CD4-positive, alpha-beta T cell treated with Interleukin-17A for 1 hour (primary cell): Measurements from ENCODE around the gene GPR89A.

Source experiments
- DNase-seq: peaks from one replicate; pipeline ENCODE4 v3.0.0-alpha.2; 2020

Gene GPR89A

DNA sequence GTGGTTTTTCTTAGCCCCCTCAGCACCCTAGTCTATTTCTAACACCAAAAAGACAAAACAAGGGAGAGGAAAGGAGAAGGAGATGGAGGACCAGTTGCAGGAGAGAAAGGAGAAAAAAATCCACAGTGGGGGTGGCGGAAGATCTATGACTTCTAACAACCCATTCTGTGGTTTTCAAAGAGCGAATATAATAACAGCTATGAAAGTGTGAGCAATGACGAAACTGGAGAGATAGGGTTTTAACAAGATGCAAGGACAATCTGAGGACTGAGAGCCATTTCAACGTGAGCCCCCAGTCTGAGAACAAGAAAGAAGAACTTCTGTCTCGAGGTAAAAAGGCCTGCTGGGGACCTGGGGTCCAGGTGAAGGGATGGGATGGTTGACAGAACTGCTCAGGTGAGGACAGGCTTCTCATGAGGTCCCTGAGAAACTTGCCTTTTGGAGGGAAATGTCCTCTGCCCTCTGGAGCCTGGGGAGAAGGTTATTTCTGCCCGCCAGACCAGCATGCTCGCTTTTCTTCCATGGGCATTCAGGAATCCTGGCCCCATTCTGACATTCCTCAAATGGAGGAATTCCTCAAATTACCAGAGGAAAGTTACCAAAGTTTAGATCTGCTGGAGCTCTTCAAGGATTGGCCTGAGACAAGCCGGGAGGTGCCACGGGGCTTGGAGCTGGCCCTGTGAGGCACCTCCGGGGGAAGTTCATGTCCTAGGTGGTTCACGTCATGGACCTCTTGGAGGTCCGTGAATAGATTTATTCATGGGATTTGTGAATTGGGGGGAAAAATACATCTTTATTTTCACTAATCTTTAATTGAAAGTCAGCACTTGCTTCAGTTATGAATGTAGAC, 111.7 kb downstream of the GPR89A start, which contains the start of gene CD160:
Gene CD160 (plus strand): TSS at position 270 of the 850 bp plus-strand sequence. CDS start 8,829 bp downstream, outside the sequence.
- peak; percentile 28 for DNase-seq
